SU-DHL-6 (cell line): ENCODE data around the gene ST8SIA5.

ENCODE experiments used
- H2AFZ ChIP-seq: fragments of 200-600 bp; sonication (generic); 2 replicates; pipeline ENCODE4 v1.6.1; 2014; ENCODE audit warnings: low read depth, mild to moderate bottlenecking, moderate library complexity, mixed read lengths, antibody characterized with exemption, low read length; ENCODE audit not compliant: severe bottlenecking
- H3F3A ChIP-seq: fragments of 200-600 bp; shearing (Covaris generic); 2 replicates; pipeline ENCODE4 v1.6.0; 2016; ENCODE audit warnings: antibody characterized with exemption, mild to moderate bottlenecking; ENCODE audit not compliant: insufficient read depth
- H3K27ac ChIP-seq: fragments of 200-600 bp; sonication (generic); 2 replicates; pipeline ENCODE4 v1.5.1; 2016; ENCODE audit warnings: low read depth, mild to moderate bottlenecking, low read length, moderate library complexity, mixed read lengths
- H3K27me3 ChIP-seq: fragments of 200-600 bp; sonication (generic), shearing (Covaris generic); 2 replicates; pipeline ENCODE4 v1.6.0; 2014; ENCODE audit warnings: mild to moderate bottlenecking, low read length
- H3K36me3 ChIP-seq: fragments of 200-600 bp; sonication (generic); 2 replicates; pipeline ENCODE4 v1.6.1; 2014; ENCODE audit warnings: mild to moderate bottlenecking, low read length, mixed read lengths
- H3K4me2 ChIP-seq: fragments of 300-600, 200-600 bp; shearing (Covaris generic), sonication (generic); 2 replicates; pipeline ENCODE4 v1.6.0; 2014; ENCODE audit warnings: low read length, low read depth, mild to moderate bottlenecking; ENCODE audit not compliant: poor library complexity, severe bottlenecking
- H3K4me3 ChIP-seq: fragments of 200-600 bp; sonication (generic); 2 replicates; pipeline ENCODE4 v1.5.1; 2014; ENCODE audit warnings: antibody characterized with exemption, low read length, mild to moderate bottlenecking, mixed read lengths; ENCODE audit not compliant: insufficient read depth, poor library complexity, severe bottlenecking
- H3K79me2 ChIP-seq: fragments of 200-600 bp; sonication (generic); 2 replicates; pipeline ENCODE4 v1.6.1; 2014; ENCODE audit warnings: mild to moderate bottlenecking, low read length, moderate library complexity; ENCODE audit not compliant: insufficient read depth
- H3K9ac ChIP-seq: fragments of 200-600 bp; sonication (generic); 2 replicates; pipeline ENCODE4 v1.7.0; 2014; ENCODE audit warnings: mild to moderate bottlenecking, low read length
- H3K9me2 ChIP-seq: fragments of 200-600 bp; sonication (generic); replicated peaks from 2 replicates; pipeline ENCODE4 v1.6.1; 2014; ENCODE audit warnings: low read length; ENCODE audit not compliant: insufficient read depth
- H3K9me3 ChIP-seq: fragments of 200-600 bp; sonication (generic); 2 replicates; pipeline ENCODE4 v1.6.1; 2014; ENCODE audit warnings: low read length, mixed read lengths; ENCODE audit not compliant: insufficient read depth
- H4K20me1 ChIP-seq: fragments of 200-600 bp; sonication (generic); 2 replicates; pipeline ENCODE4 v1.6.1; 2014; ENCODE audit warnings: low read depth, mild to moderate bottlenecking, antibody characterized with exemption, low read length, moderate library complexity, mixed read lengths
- CTCF ChIP-seq: fragments of 200-600 bp; sonication (generic); IDR thresholded peaks from one replicate; pipeline ENCODE4 v1.5.1; 2017; ENCODE audit warnings: antibody characterized with exemption, mild to moderate bottlenecking, low read length, moderate library complexity; ENCODE audit not compliant: insufficient read depth, poor library complexity, severe bottlenecking
- EZH2phosphoT487 ChIP-seq: fragments of 200-600 bp; sonication (generic), shearing (Covaris generic); conservative IDR thresholded peaks from 2 replicates; pipeline ENCODE4 v1.6.1; 2018; ENCODE audit warnings: mild to moderate bottlenecking, antibody characterized with exemption, low read length, moderate library complexity, mixed read lengths

ST8SIA5 gene

GRCh38 chr18:46657115-46657955 lies 99.5 kb downstream of the ST8SIA5 start, which contains the start of gene LOXHD1:
Gene LOXHD1 (minus strand): TSS chr18:46657220. CDS start chr18:46657033, 187 bp downstream.
- H3K4me3 ChIP-seq, result no peak within 1 kb of the TSS
- H3K27ac ChIP-seq, result no peak within 1 kb of the TSS
- H3F3A ChIP-seq, result no peaks in the 10 kb centered on the region
- no peaks in the 10 kb centered on the region for H3K9me2 ChIP-seq
- no peaks in the 10 kb centered on the region for H3K79me2 ChIP-seq
- H2AFZ ChIP-seq, result no peak within 1 kb of the TSS
- H3K27me3 ChIP-seq, result no peaks in the 10 kb centered on the region
- no peak within 1 kb of the TSS for H3K4me2 ChIP-seq
- no peaks in the 10 kb centered on the region for H3K9me3 ChIP-seq
- TF ChIP-seq CTCF (no peak), EZH2phosphoT487 (no peak)
- no peaks in the 10 kb centered on the region for H3K36me3 ChIP-seq
- no peak within 1 kb of the TSS for H3K9ac ChIP-seq
- no peaks in the 10 kb centered on the region for H4K20me1 ChIP-seq

- Histone ChIP-seq H3K27ac (no peak overlapping the region), H3K79me2 (no peaks in the 10 kb centered on the region), H3K9ac (no peak overlapping the region), H4K20me1 (no peaks in the 10 kb centered on the region), H3F3A (no peaks in the 10 kb centered on the region), H3K4me2 (no peak overlapping the region), H3K9me2 (no peaks in the 10 kb centered on the region), H3K36me3 (no peaks in the 10 kb centered on the region), H3K9me3 (no peaks in the 10 kb centered on the region), H3K27me3 (no peaks in the 10 kb centered on the region), H2AFZ (no peak overlapping the region), H3K4me3 (no peak overlapping the region)
- TF ChIP-seq CTCF (no peak), EZH2phosphoT487 (no peak)
Measured at GRCh38 chr18:46656326-46657114, 100.3 kb downstream of the ST8SIA5 start.

- no peaks in the 10 kb centered on the region for H4K20me1 ChIP-seq
- no peaks in the 10 kb centered on the region for H3K79me2 ChIP-seq
- no peak overlapping the region for H3K4me2 ChIP-seq
- no peaks in the 10 kb centered on the region for H3K36me3 ChIP-seq
- H3K27ac ChIP-seq, result no peak overlapping the region
- no peaks in the 10 kb centered on the region for H3F3A ChIP-seq
- H3K9me2 ChIP-seq, result no peaks in the 10 kb centered on the region
- H3K27me3 ChIP-seq, result no peaks in the 10 kb centered on the region
- no peak overlapping the region for H2AFZ ChIP-seq
- no peaks in the 10 kb centered on the region for H3K9me3 ChIP-seq
- no peak overlapping the region for H3K4me3 ChIP-seq
- TF ChIP-seq CTCF (no peak), EZH2phosphoT487 (no peak)
- no peak overlapping the region for H3K9ac ChIP-seq
Measured at GRCh38 chr18:46652372-46652771, 104.5 kb downstream of the ST8SIA5 start.
